IPS-NIHi7 (cell line): Measurements from ENCODE around the gene MAST2.
"Not testable (repeated sequence)": the region's sequence is repeated elsewhere in the genome, so short reads cannot be mapped to it uniquely, and the experiment has no call there.

Experiments
- DNase-seq: peaks from one replicate; pipeline ENCODE4 v3.0.0; 2012; ENCODE audit warnings: mixed read lengths; ENCODE audit errors: extremely low spot score

Gene MAST2

GRCh38 chr1:46026531-46026930 is 223.1 kb downstream of the MAST2 start:
- DNase-seq = no peak

GRCh38 chr1:46027788-46028573 is 224.6 kb downstream of the MAST2 start:
- no peak for DNase-seq

- no peak for DNase-seq
Measured at GRCh38 chr1:46030074-46030870, 226.9 kb downstream of the MAST2 start.

GRCh38 chr1:46030876-46031660 is 227.7 kb downstream of the MAST2 start:
- no peak for DNase-seq

- DNase-seq = no peak
Measured at GRCh38 chr1:46034601-46035516, 231.4 kb downstream of the MAST2 start.

- peak; percentile 92 for DNase-seq
Measured at GRCh38 chr1:46036894-46037839, 233.8 kb downstream of the MAST2 start.

- no peak for DNase-seq
Measured at GRCh38 chr1:46039571-46040052, 236.2 kb downstream of the MAST2 start.

- no peak for DNase-seq
Measured at GRCh38 chr1:46041551-46041950, 238.1 kb downstream of the MAST2 start.

- DNase-seq = no peak
Measured at GRCh38 chr1:46041974-46042373, 238.6 kb downstream of the MAST2 start.

GRCh38 chr1:46043458-46044017 is 240.1 kb downstream of the MAST2 start:
- DNase-seq = peak; percentile 66

- no peak for DNase-seq
Measured at GRCh38 chr1:46044116-46044515, 240.7 kb downstream of the MAST2 start.

GRCh38 chr1:46053734-46054133 is 250.3 kb downstream of the MAST2 start:
- no peak for DNase-seq

GRCh38 chr1:46056325-46056724 is 252.9 kb downstream of the MAST2 start:
- DNase-seq = no peak

GRCh38 chr1:46057215-46057614 is 253.8 kb downstream of the MAST2 start:
- not testable (repeated sequence) for DNase-seq

- no peak for DNase-seq
Measured at GRCh38 chr1:46057781-46058180, 254.4 kb downstream of the MAST2 start.

GRCh38 chr1:46058936-46059335 is 255.5 kb downstream of the MAST2 start:
- DNase-seq = no peak

- no peak for DNase-seq
Measured at GRCh38 chr1:46061146-46061545, 257.7 kb downstream of the MAST2 start.

- no peak for DNase-seq
Measured at GRCh38 chr1:46062651-46063319, 259.4 kb downstream of the MAST2 start.

- DNase-seq = no peak
Measured at GRCh38 chr1:46064708-46065107, 261.3 kb downstream of the MAST2 start.
